Body of pancreas (tissue), 4 donors: ENCODE results near the gene PPARGC1A. TPM values are rescaled to one million over a fixed set of nuclear protein-coding genes. Genes with fewer than 3 reads are reported as not detected.

Experiments
- ATAC-seq: fragments of 150-250 bp; one replicate; pipeline ENCODE4 v1.9.1; 2016
- DNase-seq, 4 donors: peaks; one replicate each; pipeline ENCODE4 v3.0.0-alpha.2; 2019
- H3K27ac ChIP-seq, 4 donors: fragments of 200-600 bp; sonication (generic); 1 replicate in 3 of 4; 2 replicates in 1 of 4; pipeline versions ENCODE4 v1.5.1 to v1.6.1; 2016 to 2019; ENCODE audit warnings: mild to moderate bottlenecking in 1 of 4, mixed read lengths in 1 of 4, moderate library complexity in 1 of 4
- H3K27me3 ChIP-seq, 2 donors: fragments of 200-600 bp; sonication (generic); one replicate each; pipeline ENCODE4 v1.6.0; 2016; ENCODE audit warnings: mild to moderate bottlenecking in 1 of 2
- H3K36me3 ChIP-seq, 2 donors: fragments of 200-600 bp; sonication (generic); replicated peaks in 1 of 2; 2 replicates each; pipeline ENCODE4 v1.5.1; 2016; ENCODE audit warnings: low read depth in 2 of 2; ENCODE audit not compliant: insufficient read depth in 1 of 2
- H3K4me1 ChIP-seq: fragments of 200-600 bp; sonication (generic); one replicate; pipeline ENCODE4 v1.6.0; 2016
- H3K4me3 ChIP-seq, 2 donors: fragments of 200-600 bp; sonication (generic); 1 replicate in 1 of 2; 2 replicates in 1 of 2; pipeline ENCODE4 v1.5.1; 2016 to 2019
- H3K9me3 ChIP-seq, 3 donors: fragments of 200-600 bp; sonication (generic); 1 replicate in 2 of 3; 2 replicates in 1 of 3; pipeline ENCODE4 v1.5.1; 2016
- CTCF ChIP-seq, 7 experiments: fragments of 450-650 bp in 4 of 7; fragments of 200-600 bp in 3 of 7; sonication (generic) in 3 of 7; IDR thresholded peaks; one replicate each; pipeline ENCODE4 v1.5.1; 2016 to 2019; ENCODE audit warnings: antibody characterized with exemption in 7 of 7
- POLR2A ChIP-seq, 3 donors: fragments of 450-650 bp; IDR thresholded peaks; one replicate each; pipeline ENCODE4 v1.6.1; 2016; ENCODE audit warnings: antibody characterized with exemption in 3 of 3, mild to moderate bottlenecking in 2 of 3
- WGBS, 2 donors: methylation state at CpG; one replicate each; pipeline ENCODE4 v1.1.5; 2017; 5-methylcytosine and 5-hydroxymethylcytosine counted together
- intact Hi-C: fragments of 100-400 bp; cut with DNase I; formaldehyde crosslinking; loops from one replicate; pipeline ENCODE4 v1.15.1; 2023
- total RNA-seq, 2 donors: library from RNA; depleted of rRNA; stranded (reverse); fragments of >200 nt; gene quantifications; one replicate each; pipeline ENCODE4 v1.1.0, GENCODE V29; 2016

PPARGC1A gene
- total RNA-seq, 2 donors from 2014 or later: 8.0 to 44.8 TPM

DNA sequence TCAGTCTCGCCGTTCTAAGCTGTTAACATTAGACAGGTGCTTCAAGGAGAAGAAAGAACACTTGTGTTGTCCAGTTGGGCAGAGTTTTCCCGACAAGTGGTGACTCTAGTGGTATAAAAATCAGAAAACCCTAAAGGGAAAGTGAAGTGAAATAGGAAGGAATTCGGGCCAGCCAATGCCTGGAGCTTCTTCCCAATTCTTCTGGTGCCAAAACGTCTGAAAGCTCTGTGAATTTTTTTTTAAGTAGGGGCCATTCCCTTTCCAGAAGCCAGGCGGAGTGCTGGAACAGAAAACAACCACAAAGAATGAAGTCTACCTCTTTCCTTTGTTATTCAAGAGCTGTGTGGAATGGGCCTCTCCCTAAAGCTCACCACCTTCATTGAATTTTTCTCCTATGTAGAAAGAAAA, 43.1 kb upstream of the PPARGC1A start:
- intact Hi-C loops: no loop called here
- Histone ChIP-seq H3K27ac (no peak overlapping the region), H3K9me3 (no peaks in the 10 kb centered on the region), H3K4me1 (peaks cover 16% of the 10 kb centered on the region), H3K36me3 (no peaks in the 10 kb centered on the region), H3K4me3 (no peak overlapping the region), H3K27me3 (no peaks in the 10 kb centered on the region)
- WGBS, 2 donors: 44 to 48% methylated on average over 6 of the region's 6 CpGs
- ATAC-seq (no peak), DNase-seq (no peak)
- no peak for TF ChIP-seq POLR2A (IDR thresholded peaks at IDR 0.05)
- TF ChIP-seq CTCF (IDR thresholded peaks at IDR 0.05): no peak

DNA sequence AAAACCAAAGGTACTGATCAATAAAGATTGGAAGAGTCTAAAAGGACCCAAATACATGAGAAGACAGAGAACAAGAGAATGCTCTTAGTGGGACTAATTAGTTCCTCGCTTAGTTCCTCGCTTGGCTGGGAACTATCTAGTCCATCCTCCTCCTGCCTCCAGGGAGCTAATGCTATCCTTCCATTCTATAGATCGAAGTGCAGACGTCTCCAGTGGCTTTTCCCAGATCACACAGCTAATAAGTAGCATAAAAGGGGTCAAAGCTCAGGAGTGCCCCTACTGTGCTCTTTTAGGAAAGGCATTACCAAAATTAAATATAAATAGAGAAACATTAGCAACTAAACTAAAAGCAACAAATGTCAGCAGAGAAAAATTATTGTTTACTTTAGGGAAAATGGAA, 42.3 kb upstream of the PPARGC1A start:
- no peaks in the 10 kb centered on the region for H3K36me3 ChIP-seq
- H3K4me1 ChIP-seq: peaks cover 16% of the 10 kb centered on the region
- H3K27ac ChIP-seq: no peak overlapping the region
- H3K9me3 ChIP-seq: no peaks in the 10 kb centered on the region
- ATAC-seq: no peak
- H3K27me3 ChIP-seq: no peaks in the 10 kb centered on the region
- intact Hi-C loops: no loop called here
- H3K4me3 ChIP-seq: no peak overlapping the region
- no peak for DNase-seq
- WGBS, 2 donors: 64 to 68% methylated on average over 4 of the region's 4 CpGs
- no peak for TF ChIP-seq CTCF (IDR thresholded peaks at IDR 0.05)
- TF ChIP-seq POLR2A (IDR thresholded peaks at IDR 0.05): no peak

GRCh38 chr4:23931489-23931830, 41.6 kb upstream of the PPARGC1A start:
- 47 to 49% methylated on average over 2 of the region's 2 CpGs for WGBS, 2 donors
- DNase-seq (peak in 1 of 4 donors; percentile 16), ATAC-seq (peak; percentile 31)
- TF ChIP-seq CTCF (IDR thresholded peaks at IDR 0.05): no peak
- TF ChIP-seq POLR2A (IDR thresholded peaks at IDR 0.05): no peak
- intact Hi-C loops: no loop called here
- peak overlapping the region in 1 of 4 donors; percentile 67 for H3K27ac ChIP-seq
- H3K4me3 ChIP-seq: no peak overlapping the region
- no peaks in the 10 kb centered on the region for H3K36me3 ChIP-seq
- H3K27me3 ChIP-seq: no peaks in the 10 kb centered on the region
- peaks cover 16% of the 10 kb centered on the region for H3K4me1 ChIP-seq
- H3K9me3 ChIP-seq: no peaks in the 10 kb centered on the region

GRCh38 chr4:23930750-23931488, 41.1 kb upstream of the PPARGC1A start:
- peak overlapping the region in 3 of 4 donors; percentile 46 to 67 (median 55) for H3K27ac ChIP-seq
- H3K36me3 ChIP-seq: no peaks in the 10 kb centered on the region
- H3K4me1 ChIP-seq: peaks cover 16% of the 10 kb centered on the region
- 33 to 35% methylated on average over 10 of the region's 10 CpGs for WGBS, 2 donors
- ATAC-seq: peak; percentile 79
- TF ChIP-seq CTCF (IDR thresholded peaks at IDR 0.05): no peak
- TF ChIP-seq POLR2A (IDR thresholded peaks at IDR 0.05): no peak
- no peak overlapping the region for H3K4me3 ChIP-seq
- no peaks in the 10 kb centered on the region for H3K27me3 ChIP-seq
- peak; percentile 38 to 67 (median 62) for DNase-seq
- H3K9me3 ChIP-seq: no peaks in the 10 kb centered on the region
- intact Hi-C loops: no loop called here

- peaks cover 10% of the 10 kb centered on the region for H3K4me1 ChIP-seq
- WGBS, 2 donors: 66 to 71% methylated on average over 3 of the region's 3 CpGs
- no peaks in the 10 kb centered on the region for H3K27me3 ChIP-seq
- no peak for ATAC-seq
- no peaks in the 10 kb centered on the region for H3K36me3 ChIP-seq
- no peaks in the 10 kb centered on the region for H3K9me3 ChIP-seq
- no peak for DNase-seq
- no peak overlapping the region for H3K4me3 ChIP-seq
- intact Hi-C loops: no loop called here
- H3K27ac ChIP-seq: no peak overlapping the region
- TF ChIP-seq CTCF (IDR thresholded peaks at IDR 0.05): no peak
- TF ChIP-seq POLR2A (IDR thresholded peaks at IDR 0.05): no peak
Measured at GRCh38 chr4:23929248-23929647, 39.4 kb upstream of the PPARGC1A start.
